ENCODE results near the gene NXPH1. TPM values are rescaled to one million over a fixed set of nuclear protein-coding genes. Genes with fewer than 3 reads are reported as not detected.

Gene NXPH1
- total and polyA plus RNA-seq, 9 of the 15 experiments (the other 6 are each of a cell fraction or from before 2014, with no cell fraction given) = 0.16 TPM; not detected in 8

DNA sequence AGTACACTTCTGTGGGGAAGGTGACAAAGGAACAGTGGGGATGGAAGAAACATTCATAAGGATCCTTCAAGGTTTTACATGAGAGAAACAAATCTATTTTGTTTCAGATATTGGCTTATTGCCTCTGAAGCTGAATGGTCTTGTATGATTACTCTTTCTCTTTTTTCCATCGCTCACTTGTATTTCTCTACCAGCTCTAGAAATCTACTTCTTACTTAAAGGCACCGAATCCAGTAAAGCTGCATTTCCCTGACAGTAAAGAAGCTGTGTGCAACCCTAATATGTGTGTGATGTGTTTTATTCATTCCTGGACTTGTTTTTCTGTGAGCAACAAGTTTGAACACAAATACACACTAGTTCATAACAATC, 45.2 kb upstream of the NXPH1 start:
- in situ Hi-C loops (cut with MboI) (no loop called here), intact Hi-C loops (cut with micrococcal nuclease) (no loop called here)
- ATAC-seq (no peak), DNase-seq (ENCODE audit: extremely low read depth in 1 of 4, low spot score in 3 of 4) (no peak), FAIRE-seq (no peak)
- Histone ChIP-seq H3K79me2 (ENCODE audit: control insufficient read depth, insufficient read depth, low read length) (no peaks in the 10 kb centered on the region), H3K4me2 (ENCODE audit: insufficient read depth, low read length) (peak overlapping the region; percentile 60; the same call in 1 of the 2 replicates), H3K9me1 (ENCODE audit: control insufficient read depth, insufficient read depth, low read length) (no peaks in the 10 kb centered on the region), H3K9me3 (replicated peaks; ENCODE audit: control insufficient read depth, insufficient read depth, low read depth, low read length) (no peaks in the 10 kb centered on the region), H3K27me3 (ENCODE audit: control insufficient read depth in 2 of 2, insufficient read depth in 2 of 2, low read length in 2 of 2) (no peaks in the 10 kb centered on the region), H3K4me3 (no peak overlapping the region), H3K4me1 (replicated peaks in 1 of 2; ENCODE audit: control insufficient read depth in 2 of 2, insufficient read depth in 2 of 2, low read length in 2 of 2) (peaks cover 14 to 45% of the 10 kb centered on the region in 2 experiments), H2AFZ (ENCODE audit: low read depth, low read length) (peak overlapping the region; percentile 78; the same call in 1 of the 2 replicates), H4K20me1 (replicated peaks; ENCODE audit: control insufficient read depth, insufficient read depth, low read length) (no peaks in the 10 kb centered on the region), H3K36me3 (ENCODE audit: control insufficient read depth, insufficient read depth, low read length) (no peaks in the 10 kb centered on the region), H3K9ac (ENCODE audit: insufficient read depth in 1 of 2, low read depth in 2 of 2, low read length in 2 of 2) (no peak overlapping the region; a peak in 1 of 4 replicates), H3K27ac (ENCODE audit: extremely low read depth, low read depth, low read length) (0 out of 3 replicates have a peak overlapping the region, but pooled peaks have one; percentile 62)
- ChIA-PET CTCF (ENCODE audit: low intra/inter-chr PET ratio) (no interaction called here), POLR2A (no interaction called here)
- TF ChIP-seq, protein P1, sequence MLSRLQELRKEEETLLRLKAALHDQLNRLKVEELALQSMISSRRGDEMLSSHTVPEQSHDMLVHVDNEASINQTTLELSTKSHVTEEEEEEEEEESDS (CRISPR knock-in tag; IDR thresholded peaks at IDR 0.05) = no peak
- TF ChIP-seq MED1 (CRISPR knock-in tag; IDR thresholded peaks at IDR 0.05; ENCODE audit: borderline replicate concordance) (no peak), ZKSCAN3 (CRISPR knock-in tag; IDR thresholded peaks at IDR 0.05) (no peak)
- TF ChIP-seq, protein P2, sequence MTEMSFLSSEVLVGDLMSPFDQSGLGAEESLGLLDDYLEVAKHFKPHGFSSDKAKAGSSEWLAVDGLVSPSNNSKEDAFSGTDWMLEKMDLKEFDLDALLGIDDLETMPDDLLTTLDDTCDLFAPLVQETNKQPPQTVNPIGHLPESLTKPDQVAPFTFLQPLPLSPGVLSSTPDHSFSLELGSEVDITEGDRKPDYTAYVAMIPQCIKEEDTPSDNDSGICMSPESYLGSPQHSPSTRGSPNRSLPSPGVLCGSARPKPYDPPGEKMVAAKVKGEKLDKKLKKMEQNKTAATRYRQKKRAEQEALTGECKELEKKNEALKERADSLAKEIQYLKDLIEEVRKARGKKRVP (CRISPR knock-in tag; IDR thresholded peaks at IDR 0.05) = no peak
- WGBS (ENCODE audit: insufficient coverage, low coverage, missing lambda C conversion rate) = 53% methylated on average over 2 of the region's 2 CpGs
- BruUV-seq (replicated peaks) = no TSS peak
